H1 (cell line): Measurements from ENCODE around the gene PDXP. TPM values are rescaled to one million over a fixed set of nuclear protein-coding genes. Genes with fewer than 3 reads are reported as not detected.

Experiments
- HDAC2 ChIP-seq, 2 experiments: fragments of 300-600 bp in 1 of 2; sonication (generic) in 1 of 2; IDR thresholded peaks; 2 replicates each; pipeline ENCODE4 v1.6.1; 2011 to 2012; ENCODE audit warnings: low read depth in 2 of 2, low read length in 2 of 2, mild to moderate bottlenecking in 2 of 2, moderate library complexity in 2 of 2, borderline replicate concordance in 1 of 2, inconsistent platforms in 1 of 2
- POU5F1 ChIP-seq: IDR thresholded peaks from 2 replicates; pipeline ENCODE4 v1.6.1; 2011; ENCODE audit warnings: low read depth, mild to moderate bottlenecking, low read length, moderate library complexity
- polyA plus RNA-seq, 7 experiments: library from polyadenylated mRNA; depleted of rRNA in 3 of 7; stranded (reverse) in 5 of 7; unstranded in 2 of 7; fragments of >200 nt in 5 of 7; fragments of 200-250 nt in 2 of 7; gene quantifications; 1 replicate in 5 of 7; 2 replicates in 1 of 7; 4 replicates in 1 of 7; pipeline versions ENCODE4 v1.2.1 to v1.2.3, GENCODE V29; 2011 to 2013; ENCODE audit warnings: missing spikeins in 2 of 7, mixed read lengths in 2 of 7
- total RNA-seq: library from RNA; stranded (reverse); fragmentation: NEBNext Ultra II Directional; extraction: Animal tissue kit (Norgen Biotek cat#: 25700); gene quantifications from 2 replicates; pipeline ENCODE4 v1.2.1, GENCODE V29; 2021

The PDXP gene
- total and polyA plus RNA-seq, 2 of the 8 experiments (the other 6 are each of a cell fraction or from before 2014, with no cell fraction given) = 36.6 to 67.7 TPM

- TF ChIP-seq HDAC2 (IDR thresholded peaks at IDR 0.05; ENCODE audit: borderline replicate concordance in 1 of 2, low read depth in 2 of 2, low read length in 2 of 2) = 0 out of 4 replicates have a peak, but pooled peaks of 1 of the 2 experiments have one; percentile 36
- no peak for TF ChIP-seq POU5F1
Observed at GRCh38 chr22:37697538-37697835, 39.0 kb downstream of the PDXP start (continued).
